IPS-15b (cell line): ENCODE measurements around the gene PNPLA7.
"Not testable (repeated sequence)": the region's sequence is repeated elsewhere in the genome, so short reads cannot be mapped to it uniquely, and the experiment has no call there.

ENCODE experiments used
- H3K27me3 ChIP-seq: one replicate; pipeline ENCODE4 v1.6.1; 2013; ENCODE audit warnings: low read length; ENCODE audit not compliant: control insufficient read depth, insufficient read depth
- H3K36me3 ChIP-seq: one replicate; pipeline ENCODE4 v1.6.1; 2013; ENCODE audit warnings: low read length; ENCODE audit not compliant: control insufficient read depth, insufficient read depth
- H3K4me1 ChIP-seq: one replicate; pipeline ENCODE4 v1.6.1; 2013; ENCODE audit warnings: mild to moderate bottlenecking, low read length; ENCODE audit not compliant: control insufficient read depth, insufficient read depth
- H3K4me3 ChIP-seq: one replicate; pipeline ENCODE4 v1.5.1; 2013; ENCODE audit warnings: low read depth, low read length
- H3K9ac ChIP-seq: one replicate; pipeline ENCODE4 v1.6.1; 2013; ENCODE audit warnings: low read depth, mild to moderate bottlenecking, low read length
- H3K9me3 ChIP-seq: one replicate; pipeline ENCODE4 v1.6.1; 2013; ENCODE audit warnings: mild to moderate bottlenecking, low read length; ENCODE audit not compliant: control insufficient read depth, insufficient read depth

Gene PNPLA7

DNA sequence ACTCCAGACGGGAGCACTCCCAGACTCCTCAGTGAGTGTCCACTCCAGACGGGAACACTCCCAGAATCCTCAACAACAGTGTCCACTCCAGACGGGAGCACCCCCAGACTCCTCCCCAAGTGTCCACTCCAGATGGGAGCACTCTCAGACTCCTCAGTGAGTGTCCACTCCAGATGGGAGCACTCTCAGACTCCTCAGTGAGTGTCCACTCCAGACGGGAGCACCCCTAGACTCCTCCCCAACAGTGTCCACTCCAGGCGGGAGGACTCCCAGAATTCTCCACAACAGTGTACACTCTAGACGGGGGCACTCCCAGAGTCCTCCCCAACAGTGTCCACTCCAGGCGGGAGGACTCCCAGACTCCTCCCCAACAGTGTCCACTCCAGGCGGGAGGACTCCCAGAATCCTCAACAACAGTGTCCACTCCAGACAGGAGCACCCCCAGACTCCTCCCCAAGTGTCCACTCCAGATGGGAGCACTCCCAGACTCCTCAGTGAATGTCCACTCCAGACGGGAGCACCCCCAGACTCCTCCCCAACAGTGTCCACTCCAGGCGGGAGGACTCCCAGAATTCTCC is 17.2 kb downstream of the PNPLA7 start:
- H3K36me3 ChIP-seq, H3K27me3 ChIP-seq, H3K9ac ChIP-seq, H3K4me3 ChIP-seq, H3K4me1 ChIP-seq, H3K9me3 ChIP-seq: not testable (repeated sequence)

GRCh38 chr9:137531099-137531765 is 19.0 kb downstream of the PNPLA7 start:
- Histone ChIP-seq H3K9ac (no peak overlapping the region), H3K4me3 (no peak overlapping the region), H3K27me3 (no peaks in the 10 kb centered on the region), H3K9me3 (no peaks in the 10 kb centered on the region), H3K4me1 (no peaks in the 10 kb centered on the region), H3K36me3 (no peaks in the 10 kb centered on the region)

DNA sequence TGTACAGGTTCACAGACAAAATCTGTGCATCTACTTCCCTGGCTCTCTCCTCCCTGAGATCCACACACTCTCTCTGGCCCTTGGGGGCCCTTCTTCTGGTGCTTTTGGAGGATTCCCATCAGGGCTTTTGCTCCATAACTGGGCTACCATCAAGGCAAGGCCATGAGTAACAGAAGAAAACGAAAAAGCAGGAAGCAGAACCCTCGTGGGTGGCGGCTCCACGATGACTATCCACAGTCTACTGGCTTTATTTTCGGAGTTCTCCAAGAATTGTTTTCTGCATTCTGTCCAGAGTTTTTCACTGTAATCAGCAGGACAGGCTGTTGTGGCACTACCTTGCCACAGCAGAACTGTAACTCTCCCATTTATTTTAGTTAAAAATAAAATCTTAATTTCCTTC is 19.9 kb downstream of the PNPLA7 start:
- Histone ChIP-seq H3K9me3 (no peaks in the 10 kb centered on the region), H3K27me3 (no peaks in the 10 kb centered on the region), H3K9ac (no peak overlapping the region), H3K36me3 (no peaks in the 10 kb centered on the region), H3K4me3 (no peak overlapping the region), H3K4me1 (no peaks in the 10 kb centered on the region)

DNA sequence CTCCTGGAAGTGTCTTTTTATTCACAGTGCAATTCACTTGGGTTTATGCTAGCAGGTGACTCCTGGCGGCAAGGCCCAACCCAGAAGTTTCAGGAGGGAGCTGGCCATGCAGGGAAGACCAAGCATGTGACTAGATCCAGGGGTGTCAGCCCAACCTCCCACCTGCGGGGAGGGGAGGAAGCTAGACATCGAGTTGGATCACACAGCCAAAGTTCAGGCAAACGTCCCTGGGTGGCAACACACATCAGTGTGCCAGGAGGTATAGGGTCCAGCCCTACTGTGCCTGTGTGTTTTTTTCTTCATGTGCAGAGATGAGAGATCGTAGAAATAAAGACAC is 25.3 kb downstream of the PNPLA7 start:
- H3K27me3 ChIP-seq: no peaks in the 10 kb centered on the region

GRCh38 chr9:137524161-137524980 is 25.8 kb downstream of the PNPLA7 start:
- Histone ChIP-seq H3K27me3 (no peaks in the 10 kb centered on the region), H3K9me3 (no peaks in the 10 kb centered on the region), H3K4me1 (no peaks in the 10 kb centered on the region), H3K4me3 (no peak overlapping the region), H3K9ac (no peak overlapping the region), H3K36me3 (no peaks in the 10 kb centered on the region)

More for the DNA sequence above, 25.3 kb downstream of the PNPLA7 start:
- no peaks in the 10 kb centered on the region for H3K36me3 ChIP-seq
- no peak overlapping the region for H3K9ac ChIP-seq
- H3K4me1 ChIP-seq: no peaks in the 10 kb centered on the region
- no peaks in the 10 kb centered on the region for H3K9me3 ChIP-seq
- no peak overlapping the region for H3K4me3 ChIP-seq

GRCh38 chr9:137522746-137523455 is 27.3 kb downstream of the PNPLA7 start:
- Histone ChIP-seq H3K4me1 (no peaks in the 10 kb centered on the region), H3K4me3 (no peak overlapping the region), H3K27me3 (no peaks in the 10 kb centered on the region), H3K9ac (no peak overlapping the region), H3K9me3 (no peaks in the 10 kb centered on the region), H3K36me3 (no peaks in the 10 kb centered on the region)

DNA sequence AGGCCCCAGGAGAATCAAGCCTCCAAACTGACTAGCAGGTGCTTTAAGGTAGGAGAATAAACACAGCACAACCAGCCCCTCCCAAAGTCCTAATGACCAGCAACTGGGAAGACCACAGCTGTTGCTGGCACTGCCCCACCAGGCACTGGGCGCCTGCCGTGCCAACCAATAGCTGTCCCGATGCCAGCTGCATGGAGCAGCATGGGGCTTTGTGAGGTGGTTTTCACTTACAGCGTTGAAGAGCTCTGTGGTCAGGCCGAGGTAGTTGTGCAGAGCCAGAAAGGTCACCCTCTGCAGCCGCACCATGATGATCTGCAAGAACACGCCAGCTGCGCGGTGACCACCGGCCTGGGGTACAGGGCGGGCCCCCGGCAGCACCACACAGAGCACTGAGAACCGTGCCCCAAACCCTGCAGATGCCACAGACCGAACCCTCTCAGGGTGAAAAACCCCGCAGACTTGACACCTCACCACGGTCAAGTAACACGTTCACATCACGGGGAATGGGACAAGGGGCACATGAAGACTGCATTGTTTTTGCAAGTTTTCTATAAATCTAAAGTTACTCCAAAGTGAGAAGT is 28.7 kb downstream of the PNPLA7 start:
- no peak overlapping the region for H3K9ac ChIP-seq
- H3K27me3 ChIP-seq: no peaks in the 10 kb centered on the region
- no peaks in the 10 kb centered on the region for H3K4me1 ChIP-seq
- H3K4me3 ChIP-seq: no peak overlapping the region
- H3K9me3 ChIP-seq: no peaks in the 10 kb centered on the region
- no peaks in the 10 kb centered on the region for H3K36me3 ChIP-seq

DNA sequence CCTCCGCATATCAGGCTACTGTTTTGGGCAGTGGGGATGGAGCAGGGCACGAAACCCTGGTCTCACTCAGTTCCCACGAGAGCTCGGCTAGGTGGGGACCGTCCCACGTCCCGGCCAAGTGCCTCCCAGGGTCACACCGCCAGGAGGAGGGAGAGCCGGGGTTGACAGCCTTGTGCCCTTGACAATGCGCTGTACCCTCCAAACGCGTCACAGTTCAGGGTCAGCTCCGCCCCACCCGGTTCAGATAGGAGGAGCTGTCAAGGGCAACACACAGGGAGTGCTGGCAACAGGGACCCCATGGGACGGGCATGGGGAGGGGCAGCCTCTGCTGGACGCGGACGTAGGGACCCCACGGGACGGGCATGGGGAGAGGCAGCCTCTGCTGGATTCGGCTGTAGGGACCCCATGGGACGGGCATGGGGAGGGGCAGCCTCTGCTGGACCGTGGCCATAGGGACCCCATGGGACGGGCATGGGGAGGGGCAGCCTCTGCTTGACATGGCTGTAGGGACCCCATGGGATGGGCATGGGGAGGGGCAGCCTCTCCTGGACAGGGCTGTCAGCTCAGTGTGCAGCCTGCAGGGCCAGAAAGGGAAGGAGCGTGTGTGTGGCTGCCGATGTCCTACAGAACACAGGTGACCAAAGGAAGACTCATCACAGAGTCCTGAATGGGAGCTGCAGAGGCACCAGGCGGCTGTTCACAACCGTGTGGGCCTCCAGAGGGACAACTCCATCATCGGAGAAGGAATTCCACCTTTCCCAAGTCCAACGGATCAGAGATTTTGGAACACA is 29.4 kb downstream of the PNPLA7 start:
- Histone ChIP-seq H3K9me3 (no peaks in the 10 kb centered on the region), H3K36me3 (no peaks in the 10 kb centered on the region), H3K27me3 (no peaks in the 10 kb centered on the region), H3K9ac (no peak overlapping the region), H3K4me3 (no peak overlapping the region), H3K4me1 (no peaks in the 10 kb centered on the region)

DNA sequence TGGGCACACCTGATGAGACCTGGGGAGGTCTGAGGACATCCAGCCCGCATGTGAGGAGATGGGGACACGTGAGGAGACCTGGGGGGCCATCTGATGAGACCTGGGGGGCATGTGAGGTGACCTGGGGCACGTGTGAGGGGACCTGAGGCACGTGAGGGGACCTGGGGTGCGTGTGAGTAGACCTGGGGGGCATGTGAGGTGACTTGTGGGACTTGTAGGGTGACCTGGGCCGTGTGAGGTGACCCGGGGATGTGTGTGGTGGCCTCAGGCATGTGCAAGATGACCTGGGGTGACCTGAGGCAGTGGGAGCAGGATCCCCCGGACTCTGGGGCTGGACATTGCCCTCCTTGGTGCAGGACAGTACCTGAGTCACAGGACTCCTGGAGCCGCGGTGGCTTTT is 30.6 kb downstream of the PNPLA7 start:
- Histone ChIP-seq H3K9me3 (no peaks in the 10 kb centered on the region), H3K4me1 (no peaks in the 10 kb centered on the region), H3K27me3 (no peaks in the 10 kb centered on the region), H3K4me3 (no peak overlapping the region), H3K36me3 (no peaks in the 10 kb centered on the region), H3K9ac (no peak overlapping the region)

DNA sequence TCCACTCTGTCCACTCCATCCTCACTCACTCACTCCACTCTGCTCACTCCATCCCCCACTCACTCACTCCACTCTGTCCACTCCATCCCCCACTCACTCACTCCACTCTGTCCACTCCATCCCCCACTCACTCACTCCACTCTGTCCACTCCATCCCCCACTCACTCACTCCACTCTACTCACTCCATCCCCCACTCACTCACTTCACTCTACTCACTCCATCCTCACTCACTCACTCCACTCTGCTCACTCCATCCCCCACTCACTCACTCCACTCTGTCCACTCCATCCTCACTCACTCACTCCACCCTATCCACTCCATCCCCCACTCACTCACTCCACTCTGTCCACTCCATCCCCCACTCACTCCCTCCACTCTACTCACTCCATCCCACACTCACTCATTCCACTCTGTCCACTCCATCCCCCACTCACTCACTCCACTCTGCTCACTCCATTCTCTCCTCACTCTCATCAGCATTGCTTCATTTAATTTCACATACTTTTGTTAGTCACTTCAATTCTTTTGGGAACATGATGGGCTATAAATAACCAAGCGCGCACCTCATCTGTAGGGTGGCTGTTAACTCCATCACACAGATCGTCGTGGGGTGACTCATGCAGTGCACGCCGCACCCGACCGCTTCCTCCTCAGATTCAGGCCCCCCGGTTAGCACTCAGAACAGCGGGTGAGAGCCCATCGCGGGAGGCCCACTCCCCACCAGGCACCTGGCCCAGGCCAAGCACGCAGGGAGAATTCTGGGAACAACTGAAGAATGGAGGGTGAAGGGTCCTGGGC is 31.3 kb downstream of the PNPLA7 start:
- not testable (repeated sequence) for H3K36me3 ChIP-seq, H3K27me3 ChIP-seq, H3K9me3 ChIP-seq, H3K4me3 ChIP-seq, H3K9ac ChIP-seq, H3K4me1 ChIP-seq
